Astrocyte of the spinal cord (primary cell): ENCODE measurements around the gene EVI5.

Experiments used
- DNase-seq: peaks from one replicate; pipeline ENCODE4 v3.0.0; 2011; ENCODE audit warnings: low read depth, low spot score
- H3K4me3 ChIP-seq: 2 replicates; pipeline ENCODE4 v1.5.1; 2011; ENCODE audit warnings: low read depth, mild to moderate bottlenecking, low read length, moderate library complexity
- CTCF ChIP-seq: IDR thresholded peaks from 2 replicates; pipeline ENCODE4 v1.5.1; 2012; ENCODE audit warnings: low read depth, mild to moderate bottlenecking, low read length, inconsistent platforms
- in situ Hi-C: cut with HindIII; loops from 2 replicates; pipeline ENCODE4 v1.10.0; 2017; ENCODE audit warnings: low sequenced_read_pairs

Gene EVI5

GRCh38 chr1:92575123-92575522, 209.8 kb downstream of the EVI5 start:
- DNase-seq = no peak
- in situ Hi-C loops = no loop called here
- no peak for TF ChIP-seq CTCF

GRCh38 chr1:92572520-92572919, 212.4 kb downstream of the EVI5 start:
- in situ Hi-C loops = no loop called here
- no peak for DNase-seq
- TF ChIP-seq CTCF = no peak
- H3K4me3 ChIP-seq = no peak overlapping the region

More at GRCh38 chr1:92575123-92575522, 209.8 kb downstream of the EVI5 start:
- H3K4me3 ChIP-seq = no peak overlapping the region

- no peak for TF ChIP-seq CTCF
Observed at GRCh38 chr1:92571578-92571977, 213.3 kb downstream of the EVI5 start.

GRCh38 chr1:92567211-92567868, 217.6 kb downstream of the EVI5 start:
- TF ChIP-seq CTCF = no peak
- H3K4me3 ChIP-seq = no peak overlapping the region
- in situ Hi-C loops = no loop called here
- no peak for DNase-seq

More at GRCh38 chr1:92571578-92571977, 213.3 kb downstream of the EVI5 start:
- no peak overlapping the region for H3K4me3 ChIP-seq
- in situ Hi-C loops = no loop called here
- DNase-seq = no peak

GRCh38 chr1:92563457-92564216, 221.3 kb downstream of the EVI5 start:
- in situ Hi-C loops = no loop called here
- H3K4me3 ChIP-seq = no peak overlapping the region
- TF ChIP-seq CTCF = no peak
- no peak for DNase-seq

GRCh38 chr1:92556350-92556749, 228.6 kb downstream of the EVI5 start:
- DNase-seq = no peak
- TF ChIP-seq CTCF = no peak
- in situ Hi-C loops = no loop called here
- H3K4me3 ChIP-seq = no peak overlapping the region
